ENCODE results near the gene CA5A.

Gene CA5A

DNA sequence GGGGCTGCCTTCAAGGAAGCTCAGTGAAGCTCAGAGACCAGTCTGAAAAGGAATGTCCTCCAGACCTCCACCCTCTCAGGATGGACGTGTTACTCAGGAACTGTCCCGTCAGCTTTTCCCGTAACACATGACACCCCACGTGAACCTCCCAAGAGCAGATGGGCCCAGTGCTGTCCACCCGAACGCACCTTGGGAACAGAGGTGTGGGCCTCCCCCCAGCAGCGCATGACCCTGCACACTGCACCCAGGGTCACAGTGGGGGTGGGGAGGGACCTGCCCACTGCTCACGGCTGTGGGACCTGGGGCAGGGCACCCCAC lies 88.9 kb downstream of the CA5A start:
- no peak for DNase-seq

GRCh38 chr16:87846705-87847466 lies 89.4 kb downstream of the CA5A start:
- DNase-seq = no peak

GRCh38 chr16:87845807-87846619 lies 90.3 kb downstream of the CA5A start:
- DNase-seq = no peak

DNA sequence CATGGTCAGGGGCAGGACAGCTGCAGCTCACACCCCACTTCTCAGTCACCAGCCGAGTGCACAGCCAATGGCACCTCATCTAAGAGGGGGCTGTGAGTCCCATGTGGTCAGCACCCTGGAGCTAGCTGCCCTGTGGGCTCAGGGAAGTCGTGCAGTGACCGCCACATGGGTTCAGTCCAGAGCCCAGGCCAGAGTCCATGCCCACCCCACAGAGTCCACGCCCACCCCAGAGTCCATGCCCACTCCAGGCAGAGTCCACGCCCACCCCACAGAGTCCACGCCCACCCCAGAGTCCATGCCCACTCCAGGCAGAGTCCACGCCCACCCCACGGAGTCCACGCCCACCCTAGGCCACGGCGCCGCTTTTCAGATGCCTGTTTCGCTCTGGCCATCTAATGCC lies 91.1 kb downstream of the CA5A start:
- DNase-seq = no peak

- no peak for DNase-seq
Measured at GRCh38 chr16:87844809-87845208, 91.5 kb downstream of the CA5A start.

DNA sequence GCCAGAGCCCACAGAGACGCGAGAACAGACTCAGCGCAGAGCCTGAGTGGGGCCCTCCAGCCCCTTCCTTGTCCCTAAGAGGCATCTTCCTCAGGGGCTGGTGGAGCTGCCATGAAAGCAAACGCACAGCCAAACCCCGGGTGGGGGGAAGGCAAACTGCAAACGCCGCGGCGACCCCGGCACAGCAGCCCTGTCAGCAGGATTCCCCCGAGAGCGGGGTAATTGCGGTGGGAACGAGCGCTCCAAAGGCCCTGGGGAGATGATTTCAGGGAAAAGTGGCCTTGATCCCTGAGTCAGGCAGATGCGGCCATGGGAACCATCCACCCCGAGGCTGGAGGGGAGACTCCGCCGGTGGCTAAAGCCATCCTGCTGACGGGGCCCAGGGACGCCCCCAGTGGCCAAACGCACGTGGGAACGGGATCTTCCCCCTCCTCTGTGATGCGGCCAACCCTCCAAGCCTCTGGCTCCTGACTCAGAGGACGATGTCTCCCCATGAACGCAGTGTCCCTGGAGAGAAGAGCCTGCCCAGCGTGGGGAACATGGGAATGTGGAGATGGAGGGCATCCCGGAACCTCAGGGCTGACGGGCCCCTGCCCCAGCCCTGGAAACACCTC lies 92.1 kb downstream of the CA5A start:
- no peak for DNase-seq

DNA sequence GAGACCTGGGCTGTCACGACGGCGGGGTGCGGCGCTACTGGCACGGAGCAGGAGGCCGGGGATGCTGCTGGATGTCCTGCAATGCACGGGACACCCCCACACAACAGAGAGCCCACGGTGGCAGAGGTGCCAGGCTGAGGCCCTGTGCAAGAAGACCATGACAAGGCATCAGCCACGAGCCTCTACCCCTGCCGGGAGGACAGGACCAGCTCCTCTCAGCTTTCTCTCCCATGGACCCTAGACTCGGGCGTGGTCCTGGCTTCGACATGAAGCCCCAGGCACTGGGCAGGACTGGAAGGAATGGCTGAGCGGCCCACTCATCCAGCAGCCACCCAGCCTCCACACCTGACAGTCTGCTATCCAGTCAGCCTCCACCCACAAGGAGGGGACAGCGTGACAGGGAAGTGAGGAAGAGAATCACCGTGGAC lies 92.6 kb downstream of the CA5A start:
- DNase-seq = no peak

DNA sequence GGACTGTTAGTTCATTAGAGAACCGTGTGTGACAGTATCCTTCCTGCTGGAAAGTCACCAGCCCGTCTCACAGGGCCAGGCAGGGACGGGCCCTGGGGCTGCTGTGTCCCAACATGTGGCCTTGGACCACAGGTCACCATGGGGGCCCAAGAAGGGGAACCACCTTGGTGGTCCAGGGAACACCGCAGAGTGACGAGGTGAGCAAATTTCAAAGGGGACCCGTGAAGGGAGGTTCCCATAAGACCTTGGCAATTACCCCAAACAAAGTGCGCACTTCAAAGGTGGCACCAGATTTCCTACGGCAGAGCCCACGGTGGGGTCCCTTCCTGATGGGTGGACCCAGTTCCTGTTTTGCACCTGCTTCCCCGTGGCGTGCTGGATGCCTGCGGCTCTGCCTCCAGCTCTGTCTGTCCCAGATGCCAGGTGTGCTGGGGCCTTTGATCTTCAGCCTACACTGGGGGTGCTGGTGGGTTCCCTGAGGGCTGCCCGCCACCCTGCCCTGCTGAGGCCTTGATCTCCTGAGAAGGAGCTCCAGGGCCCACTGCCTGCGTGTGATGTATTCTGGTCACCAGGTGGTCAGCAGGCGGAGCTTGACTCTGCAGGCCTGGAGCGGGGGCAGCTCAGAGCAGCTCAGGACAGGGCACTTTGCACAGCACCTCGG lies 94.0 kb downstream of the CA5A start:
- no peak for DNase-seq

DNA sequence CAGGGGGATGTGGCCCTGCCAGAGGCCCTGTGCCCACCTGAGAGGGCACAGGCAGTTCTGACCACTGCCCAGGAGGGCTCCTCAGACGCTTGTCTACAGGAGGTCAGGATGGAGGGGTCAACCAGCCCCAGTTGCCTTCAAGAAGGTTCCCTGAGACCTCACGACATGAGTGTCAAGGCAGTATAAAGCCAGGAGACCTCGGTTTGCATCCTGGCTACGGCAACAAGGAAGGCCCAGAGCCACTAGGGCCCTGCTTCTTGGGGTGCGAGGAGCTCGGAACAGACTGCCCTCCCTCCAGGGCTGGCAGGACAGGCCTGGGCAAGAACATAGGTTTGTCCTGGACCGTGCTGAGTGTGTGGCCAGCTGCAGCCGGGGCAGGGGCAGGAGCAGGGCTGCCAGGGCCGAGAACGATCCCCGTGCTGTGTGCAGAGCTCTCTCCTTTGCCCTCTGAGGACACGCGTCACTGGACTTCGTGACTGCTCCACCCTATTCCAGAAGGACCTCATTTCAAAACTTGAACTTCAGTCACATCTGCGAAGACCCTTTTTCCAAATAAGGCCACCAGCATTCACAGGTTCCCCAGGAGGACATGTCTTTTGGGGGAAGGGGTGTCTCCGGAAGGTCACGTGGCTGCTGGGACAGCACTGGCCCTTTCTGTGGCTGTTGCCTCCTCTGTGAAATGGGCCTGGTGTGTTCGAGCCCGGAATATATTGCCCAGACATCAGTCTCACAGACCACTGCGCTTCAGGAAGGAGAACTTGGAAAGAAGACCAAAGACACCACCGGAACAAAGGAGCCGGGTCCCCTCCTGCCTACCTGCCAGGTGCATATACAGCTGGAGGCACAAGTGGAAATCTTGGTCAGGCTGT lies 94.8 kb downstream of the CA5A start:
- DNase-seq = no peak

- no peak for DNase-seq
Measured at GRCh38 chr16:87840271-87840978, 95.9 kb downstream of the CA5A start.

GRCh38 chr16:87839542-87840270 lies 96.6 kb downstream of the CA5A start:
- DNase-seq = no peak

DNA sequence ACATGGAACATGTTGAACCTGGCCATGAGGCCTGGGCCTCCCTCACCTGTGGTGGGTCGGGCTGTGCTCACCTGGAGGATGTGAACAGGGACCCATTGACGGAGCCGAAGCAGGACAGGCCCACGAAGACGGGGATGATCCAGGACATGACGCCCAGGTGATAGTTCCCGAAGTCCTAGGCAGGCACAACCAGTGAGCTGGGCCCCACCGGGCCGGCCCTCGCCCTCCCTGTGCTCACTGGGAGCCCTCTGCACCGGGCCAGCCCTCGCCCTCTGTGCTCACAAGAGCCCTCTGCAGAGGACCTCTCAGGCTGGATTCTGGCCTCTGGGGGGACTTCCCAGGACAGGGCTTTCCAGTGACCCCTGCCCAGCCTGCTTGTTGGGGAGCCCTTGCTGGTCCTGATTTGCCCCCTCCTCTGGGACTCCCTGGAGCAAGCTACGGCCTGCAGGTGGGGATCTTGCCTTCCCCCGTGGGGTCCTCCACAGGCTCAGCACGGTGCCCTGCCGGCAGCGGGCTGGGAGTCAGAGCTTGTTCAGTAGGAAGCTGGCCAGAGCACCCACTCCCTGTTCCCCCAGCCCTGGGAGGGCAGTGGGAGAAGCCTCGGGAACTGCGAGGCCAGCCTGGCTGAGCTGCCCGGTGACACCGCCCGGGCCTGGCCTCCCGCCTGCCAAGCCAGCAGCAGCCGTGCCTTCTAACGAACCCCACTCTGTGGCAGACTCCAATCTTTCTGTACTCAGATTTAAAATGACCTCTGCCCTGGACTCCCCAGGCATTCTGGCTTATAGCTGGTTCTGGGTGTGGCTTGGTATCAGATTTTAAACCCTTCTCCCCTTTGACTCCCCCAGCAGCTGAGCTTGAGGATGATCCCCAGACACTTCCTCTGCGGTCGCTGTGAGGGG lies 97.4 kb downstream of the CA5A start:
- no peak for DNase-seq
